ENCODE data around the gene RINL. TPM values are rescaled to one million over a fixed set of nuclear protein-coding genes. Genes with fewer than 3 reads are reported as not detected.

The RINL gene
- total RNA-seq, 4 donors from 2014 or later = 6.4 to 18.7 (median 13.5) TPM

Other genes starting within 250 kb of the RINL start
- gene ACTN4, start 230.6 kb downstream of the RINL start, total RNA-seq = 100 to 1,000 TPM; 191 to 479 (median 365) TPM
- gene CAPN12, start 133.8 kb downstream of the RINL start, total RNA-seq = 1 to 10 TPM in 2 of 4 donors, not detected in 2; 1.6 to 2.0 TPM
- gene LGALS7, start 104.8 kb downstream of the RINL start, total RNA-seq = not detected
- gene LGALS7B, start 89.1 kb downstream of the RINL start, total RNA-seq = not detected
- gene LGALS4, start 65.3 kb downstream of the RINL start, total RNA-seq = 1 to 10 TPM in 2 of 4 donors, not detected in 2; 1.6 TPM
- 100 to 1,000 TPM in 3 of 4 donors, 10 to 100 TPM in 1; 89.3 to 131 (median 130) TPM for gene ECH1, start 46.5 kb downstream of the RINL start, total RNA-seq
- 100 to 1,000 TPM; 181 to 247 (median 232) TPM for gene HNRNPL, start 28.3 kb downstream of the RINL start, total RNA-seq
- gene SIRT2, start 21.3 kb upstream of the RINL start, total RNA-seq = 100 to 1,000 TPM in 1 of 4 donors, 10 to 100 TPM in 3; 69.6 to 107 (median 90.7) TPM
- gene NFKBIB, start 21.7 kb upstream of the RINL start, total RNA-seq = 10 to 100 TPM; 18.6 to 23.7 (median 21.2) TPM
- 1 to 10 TPM in 2 of 4 donors, not detected in 2; 1.2 to 1.9 TPM for gene CCER2, start 33.9 kb upstream of the RINL start, total RNA-seq
- gene SARS2, start 52.5 kb upstream of the RINL start, total RNA-seq = 10 to 100 TPM; 26.6 to 52.0 (median 37.8) TPM
- gene MRPS12, start 52.7 kb upstream of the RINL start, total RNA-seq = 10 to 100 TPM; 17.7 to 33.6 (median 22.1) TPM
- 10 to 100 TPM in 1 of 4 donors, 1 to 10 TPM in 3; 4.3 to 18.0 (median 8.1) TPM for gene FBXO17, start 97.5 kb upstream of the RINL start, total RNA-seq
- gene FBXO27, start 154.3 kb upstream of the RINL start, total RNA-seq = 1 to 10 TPM in 3 of 4 donors, under 1 TPM in 1; 0.24 to 5.0 (median 3.0) TPM
- gene ACP7, start 206.1 kb upstream of the RINL start, total RNA-seq = under 1 TPM in 1 of 4 donors, not detected in 3; 0.22 TPM
- gene PAK4, start 247.5 kb upstream of the RINL start, total RNA-seq = 10 to 100 TPM; 12.4 to 24.9 (median 23.2) TPM